Measurements from ENCODE around the gene TSPYL4. TPM values are rescaled to one million over a fixed set of nuclear protein-coding genes. Genes with fewer than 3 reads are reported as not detected.

The TSPYL4 gene
- total and polyA plus RNA-seq, 2 donors (not counting 3 experiments of a cell fraction or from before 2014, with no cell fraction given): 24.5 to 43.1 TPM

DNA sequence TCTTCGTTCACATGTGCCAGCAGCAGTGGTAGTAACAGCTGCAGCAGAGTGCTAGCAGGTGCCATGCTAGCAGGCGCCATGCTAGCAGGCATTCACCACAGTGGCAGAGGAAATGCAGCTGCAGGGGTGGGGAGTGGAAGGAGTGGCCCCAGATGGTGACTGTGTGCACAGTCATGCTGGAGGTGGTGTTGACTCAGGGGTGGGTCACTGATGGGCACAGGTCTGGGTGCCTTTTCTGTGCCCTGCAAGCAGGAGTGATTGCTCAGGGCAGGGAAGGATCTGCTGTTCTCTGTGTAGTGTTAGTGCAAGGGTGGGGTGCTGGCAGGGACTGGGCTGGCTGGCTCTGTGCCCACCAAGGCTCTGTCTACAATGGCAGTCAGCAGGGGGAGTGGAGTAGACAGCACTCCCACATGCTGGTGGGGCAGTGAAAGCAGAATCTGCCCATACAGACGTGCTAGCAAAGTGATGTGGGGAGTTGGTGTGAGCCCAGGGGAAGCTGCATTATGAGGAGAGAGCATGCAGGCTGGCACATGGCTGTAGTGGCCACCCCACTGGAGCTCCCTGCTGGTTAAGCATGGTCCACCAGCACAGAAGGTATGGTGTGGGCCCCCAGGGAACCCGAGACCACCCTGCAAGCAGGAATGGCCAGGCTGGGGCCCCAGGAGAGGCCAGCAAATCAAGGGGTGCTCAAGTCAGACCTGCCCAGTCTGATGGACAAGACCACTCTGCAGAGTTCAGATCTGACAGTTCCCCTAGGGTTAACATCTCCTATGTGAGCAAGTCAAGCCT is 11.4 kb upstream of the TSPYL4 start:
- ChIA-PET CTCF (interaction anchor here (1.0 to 3.0 kb wide), 2 partner anchors 14 to 47 kb away, joined by 8 read pairs; no protein-coding TSS in a partner anchor), POLR2A (no interaction called here)
- H3K27ac ChIP-seq (ENCODE audit: insufficient read depth, low read depth, low read length): no peak overlapping the region
- no peaks in the 10 kb centered on the region for H3K9me3 ChIP-seq (replicated peaks; ENCODE audit: control insufficient read depth, insufficient read depth, low read length)
- H3K36me3 ChIP-seq (ENCODE audit: control insufficient read depth in 2 of 2, extremely low read depth in 1 of 2, insufficient read depth in 2 of 2, low read length in 2 of 2): no peaks in the 10 kb centered on the region
- no peak for FAIRE-seq
- intact Hi-C loops (cut with micrococcal nuclease): loop anchor here (5.0 kb wide), 1 partner anchor 702 kb away; no protein-coding TSS in a partner anchor
- H2AFZ ChIP-seq (ENCODE audit: low read depth, low read length): no peak overlapping the region
- BruUV-seq (replicated peaks): no TSS peak
- no peaks in the 10 kb centered on the region for H3K79me2 ChIP-seq (ENCODE audit: control insufficient read depth, insufficient read depth, low read length)
- no peak overlapping the region for H3K4me3 ChIP-seq (replicated peaks in 1 of 3; ENCODE audit: insufficient read depth in 1 of 3, low read depth in 1 of 3, low read length in 3 of 3)
- no peak for DNase-seq (ENCODE audit: low read depth, low spot score)
- TF ChIP-seq GATA2 (IDR thresholded peaks at IDR 0.05; ENCODE audit: insufficient read depth, insufficient read length, low read depth, low read length): no peak
- peak; percentile 9 for TF ChIP-seq FOS (IDR thresholded peaks at IDR 0.05; ENCODE audit: borderline replicate concordance, insufficient read depth, low read length)
- TF ChIP-seq CTCF (IDR thresholded peaks at IDR 0.05; ENCODE audit: extremely low read depth in 1 of 2, insufficient read depth in 1 of 2, low read depth in 1 of 2, low read length in 2 of 2): no peak
- dilution Hi-C loops (cut with MboI; ENCODE audit: extremely low pct_ligation_motif_present, low sequenced_read_pairs): no loop called here
- H3K9me1 ChIP-seq (replicated peaks; ENCODE audit: control insufficient read depth, extremely low read depth, insufficient read depth, low read length): no peaks in the 10 kb centered on the region
- H3K27me3 ChIP-seq (ENCODE audit: control insufficient read depth in 2 of 2, insufficient read depth in 2 of 2, low read length in 2 of 2): no peaks in the 10 kb centered on the region
- no peaks in the 10 kb centered on the region for H3K4me1 ChIP-seq (ENCODE audit: control insufficient read depth, extremely low read depth, insufficient read depth, low read length)
- no peaks in the 10 kb centered on the region for H4K20me1 ChIP-seq (replicated peaks; ENCODE audit: control insufficient read depth, extremely low read depth, insufficient read depth, low read length)
- H3K4me2 ChIP-seq (ENCODE audit: insufficient read depth, low read length): no peak overlapping the region
- H3K9ac ChIP-seq (replicated peaks; ENCODE audit: extremely low read depth, insufficient read depth, low read length): no peak overlapping the region

DNA sequence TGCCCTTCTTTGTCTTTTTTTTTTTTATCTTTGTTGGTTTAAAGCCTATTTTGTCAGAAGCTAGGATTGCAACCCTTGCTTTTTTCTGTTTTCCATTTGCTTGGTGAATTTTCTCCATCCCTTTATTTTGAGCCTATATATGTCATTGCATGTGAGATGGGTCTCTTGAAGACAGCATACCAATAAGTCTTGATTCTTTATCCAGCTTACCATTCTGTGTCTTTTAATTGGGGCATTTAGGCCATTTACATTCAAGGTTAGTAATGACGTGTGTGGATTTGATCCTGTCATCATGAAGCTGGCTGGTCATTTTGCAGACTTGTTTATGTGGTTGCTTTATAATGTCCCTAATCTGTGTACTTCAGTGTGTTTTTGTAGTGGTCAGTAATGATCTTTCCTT is 9.5 kb upstream of the TSPYL4 start:
- CTCF ChIA-PET: no interaction called here
- DNase-seq (ENCODE audit: low read depth, low spot score) (no peak), FAIRE-seq (no peak)
- POLR2A ChIA-PET: no interaction called here
- dilution Hi-C loops (cut with MboI; ENCODE audit: extremely low pct_ligation_motif_present, low sequenced_read_pairs) (no loop called here), intact Hi-C loops (cut with micrococcal nuclease) (no loop called here)
- Histone ChIP-seq H3K9me3 (replicated peaks; ENCODE audit: control insufficient read depth, insufficient read depth, low read length) (no peaks in the 10 kb centered on the region), H3K4me2 (ENCODE audit: insufficient read depth, low read length) (no peak overlapping the region), H4K20me1 (replicated peaks; ENCODE audit: control insufficient read depth, extremely low read depth, insufficient read depth, low read length) (no peaks in the 10 kb centered on the region), H2AFZ (ENCODE audit: low read depth, low read length) (no peak overlapping the region), H3K27me3 (ENCODE audit: control insufficient read depth in 2 of 2, insufficient read depth in 2 of 2, low read length in 2 of 2) (no peaks in the 10 kb centered on the region), H3K27ac (ENCODE audit: insufficient read depth, low read depth, low read length) (no peak overlapping the region), H3K4me3 (replicated peaks in 1 of 3; ENCODE audit: insufficient read depth in 1 of 3, low read depth in 1 of 3, low read length in 3 of 3) (no peak overlapping the region), H3K9ac (replicated peaks; ENCODE audit: extremely low read depth, insufficient read depth, low read length) (no peak overlapping the region), H3K9me1 (replicated peaks; ENCODE audit: control insufficient read depth, extremely low read depth, insufficient read depth, low read length) (no peaks in the 10 kb centered on the region), H3K36me3 (ENCODE audit: control insufficient read depth in 2 of 2, extremely low read depth in 1 of 2, insufficient read depth in 2 of 2, low read length in 2 of 2) (no peaks in the 10 kb centered on the region), H3K4me1 (ENCODE audit: control insufficient read depth, extremely low read depth, insufficient read depth, low read length) (no peaks in the 10 kb centered on the region), H3K79me2 (ENCODE audit: control insufficient read depth, insufficient read depth, low read length) (no peaks in the 10 kb centered on the region)
- TF ChIP-seq POLR2AphosphoS5 (IDR thresholded peaks at IDR 0.05; ENCODE audit: insufficient read depth, low read depth, low read length): no peak
- no peak for TF ChIP-seq JUN (IDR thresholded peaks at IDR 0.05; ENCODE audit: borderline replicate concordance, insufficient read depth, insufficient read length, low read depth)
- TF ChIP-seq EZH2 (IDR thresholded peaks at IDR 0.05; ENCODE audit: borderline replicate concordance, low read depth, low read length, severe bottlenecking): no peak
- BruUV-seq (replicated peaks): no TSS peak

All from endothelial cell of umbilical vein (primary cell).